PC-9 (cell line): ENCODE data around the gene CSH1.
A peak's percentile ranks its signal among the peaks of the same experiment; 100 is the strongest.
"Not testable (repeated sequence)": the region's sequence is repeated elsewhere in the genome, so short reads cannot be mapped to it uniquely, and the experiment has no call there.

Source experiments
- CTCF ChIP-seq: fragments of 200-600 bp; sonication (generic); conservative IDR thresholded peaks from 2 replicates; pipeline ENCODE4 v1.6.1; 2017; ENCODE audit warnings: mixed run types, antibody characterized with exemption, mild to moderate bottlenecking, moderate library complexity
- EZH2 ChIP-seq: fragments of 200-600 bp; sonication (generic); IDR thresholded peaks from 2 replicates; pipeline ENCODE4 v1.8.0; 2017; ENCODE audit warnings: antibody characterized with exemption, low read depth

DNA sequence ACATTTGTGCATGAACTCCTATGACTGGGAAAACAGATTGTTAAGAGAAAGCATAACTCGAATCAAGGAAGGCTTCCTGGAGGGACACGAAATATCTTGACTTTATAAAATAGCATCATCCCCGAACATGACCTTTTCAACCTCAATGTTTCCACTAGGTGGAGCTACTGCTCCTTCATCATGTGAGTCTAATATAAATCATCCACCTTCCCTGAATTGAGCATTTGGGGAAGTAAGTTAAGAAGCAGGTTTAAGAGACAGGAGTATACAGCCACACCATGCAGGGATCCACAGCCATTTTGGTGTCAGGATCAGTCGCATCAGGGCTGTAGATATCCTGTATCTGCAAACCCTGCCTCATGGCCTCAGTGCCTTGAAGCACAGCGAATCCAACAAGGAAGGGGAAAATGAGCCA, 7.4 kb upstream of the CSH1 start:
- TF ChIP-seq CTCF = peak; percentile 64
- not testable (repeated sequence) for TF ChIP-seq EZH2
